ENCODE measurements around the gene SPRY4. TPM values are rescaled to one million over a fixed set of nuclear protein-coding genes. Genes with fewer than 3 reads are reported as not detected.

Gene SPRY4
- total and polyA plus RNA-seq, 2 of the 8 experiments (the other 6 are each of a cell fraction or from before 2014, with no cell fraction given), result 59.1 to 113 TPM

GRCh38 chr5:142366007-142366406, 41.2 kb upstream of the SPRY4 start (continued):
- TF ChIP-seq, protein P1, sequence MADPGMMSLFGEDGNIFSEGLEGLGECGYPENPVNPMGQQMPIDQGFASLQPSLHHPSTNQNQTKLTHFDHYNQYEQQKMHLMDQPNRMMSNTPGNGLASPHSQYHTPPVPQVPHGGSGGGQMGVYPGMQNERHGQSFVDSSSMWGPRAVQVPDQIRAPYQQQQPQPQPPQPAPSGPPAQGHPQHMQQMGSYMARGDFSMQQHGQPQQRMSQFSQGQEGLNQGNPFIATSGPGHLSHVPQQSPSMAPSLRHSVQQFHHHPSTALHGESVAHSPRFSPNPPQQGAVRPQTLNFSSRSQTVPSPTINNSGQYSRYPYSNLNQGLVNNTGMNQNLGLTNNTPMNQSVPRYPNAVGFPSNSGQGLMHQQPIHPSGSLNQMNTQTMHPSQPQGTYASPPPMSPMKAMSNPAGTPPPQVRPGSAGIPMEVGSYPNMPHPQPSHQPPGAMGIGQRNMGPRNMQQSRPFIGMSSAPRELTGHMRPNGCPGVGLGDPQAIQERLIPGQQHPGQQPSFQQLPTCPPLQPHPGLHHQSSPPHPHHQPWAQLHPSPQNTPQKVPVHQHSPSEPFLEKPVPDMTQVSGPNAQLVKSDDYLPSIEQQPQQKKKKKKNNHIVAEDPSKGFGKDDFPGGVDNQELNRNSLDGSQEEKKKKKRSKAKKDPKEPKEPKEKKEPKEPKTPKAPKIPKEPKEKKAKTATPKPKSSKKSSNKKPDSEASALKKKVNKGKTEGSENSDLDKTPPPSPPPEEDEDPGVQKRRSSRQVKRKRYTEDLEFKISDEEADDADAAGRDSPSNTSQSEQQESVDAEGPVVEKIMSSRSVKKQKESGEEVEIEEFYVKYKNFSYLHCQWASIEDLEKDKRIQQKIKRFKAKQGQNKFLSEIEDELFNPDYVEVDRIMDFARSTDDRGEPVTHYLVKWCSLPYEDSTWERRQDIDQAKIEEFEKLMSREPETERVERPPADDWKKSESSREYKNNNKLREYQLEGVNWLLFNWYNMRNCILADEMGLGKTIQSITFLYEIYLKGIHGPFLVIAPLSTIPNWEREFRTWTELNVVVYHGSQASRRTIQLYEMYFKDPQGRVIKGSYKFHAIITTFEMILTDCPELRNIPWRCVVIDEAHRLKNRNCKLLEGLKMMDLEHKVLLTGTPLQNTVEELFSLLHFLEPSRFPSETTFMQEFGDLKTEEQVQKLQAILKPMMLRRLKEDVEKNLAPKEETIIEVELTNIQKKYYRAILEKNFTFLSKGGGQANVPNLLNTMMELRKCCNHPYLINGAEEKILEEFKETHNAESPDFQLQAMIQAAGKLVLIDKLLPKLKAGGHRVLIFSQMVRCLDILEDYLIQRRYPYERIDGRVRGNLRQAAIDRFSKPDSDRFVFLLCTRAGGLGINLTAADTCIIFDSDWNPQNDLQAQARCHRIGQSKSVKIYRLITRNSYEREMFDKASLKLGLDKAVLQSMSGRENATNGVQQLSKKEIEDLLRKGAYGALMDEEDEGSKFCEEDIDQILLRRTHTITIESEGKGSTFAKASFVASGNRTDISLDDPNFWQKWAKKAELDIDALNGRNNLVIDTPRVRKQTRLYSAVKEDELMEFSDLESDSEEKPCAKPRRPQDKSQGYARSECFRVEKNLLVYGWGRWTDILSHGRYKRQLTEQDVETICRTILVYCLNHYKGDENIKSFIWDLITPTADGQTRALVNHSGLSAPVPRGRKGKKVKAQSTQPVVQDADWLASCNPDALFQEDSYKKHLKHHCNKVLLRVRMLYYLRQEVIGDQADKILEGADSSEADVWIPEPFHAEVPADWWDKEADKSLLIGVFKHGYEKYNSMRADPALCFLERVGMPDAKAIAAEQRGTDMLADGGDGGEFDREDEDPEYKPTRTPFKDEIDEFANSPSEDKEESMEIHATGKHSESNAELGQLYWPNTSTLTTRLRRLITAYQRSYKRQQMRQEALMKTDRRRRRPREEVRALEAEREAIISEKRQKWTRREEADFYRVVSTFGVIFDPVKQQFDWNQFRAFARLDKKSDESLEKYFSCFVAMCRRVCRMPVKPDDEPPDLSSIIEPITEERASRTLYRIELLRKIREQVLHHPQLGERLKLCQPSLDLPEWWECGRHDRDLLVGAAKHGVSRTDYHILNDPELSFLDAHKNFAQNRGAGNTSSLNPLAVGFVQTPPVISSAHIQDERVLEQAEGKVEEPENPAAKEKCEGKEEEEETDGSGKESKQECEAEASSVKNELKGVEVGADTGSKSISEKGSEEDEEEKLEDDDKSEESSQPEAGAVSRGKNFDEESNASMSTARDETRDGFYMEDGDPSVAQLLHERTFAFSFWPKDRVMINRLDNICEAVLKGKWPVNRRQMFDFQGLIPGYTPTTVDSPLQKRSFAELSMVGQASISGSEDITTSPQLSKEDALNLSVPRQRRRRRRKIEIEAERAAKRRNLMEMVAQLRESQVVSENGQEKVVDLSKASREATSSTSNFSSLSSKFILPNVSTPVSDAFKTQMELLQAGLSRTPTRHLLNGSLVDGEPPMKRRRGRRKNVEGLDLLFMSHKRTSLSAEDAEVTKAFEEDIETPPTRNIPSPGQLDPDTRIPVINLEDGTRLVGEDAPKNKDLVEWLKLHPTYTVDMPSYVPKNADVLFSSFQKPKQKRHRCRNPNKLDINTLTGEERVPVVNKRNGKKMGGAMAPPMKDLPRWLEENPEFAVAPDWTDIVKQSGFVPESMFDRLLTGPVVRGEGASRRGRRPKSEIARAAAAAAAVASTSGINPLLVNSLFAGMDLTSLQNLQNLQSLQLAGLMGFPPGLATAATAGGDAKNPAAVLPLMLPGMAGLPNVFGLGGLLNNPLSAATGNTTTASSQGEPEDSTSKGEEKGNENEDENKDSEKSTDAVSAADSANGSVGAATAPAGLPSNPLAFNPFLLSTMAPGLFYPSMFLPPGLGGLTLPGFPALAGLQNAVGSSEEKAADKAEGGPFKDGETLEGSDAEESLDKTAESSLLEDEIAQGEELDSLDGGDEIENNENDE (IDR thresholded peaks at IDR 0.05; ENCODE audit: insufficient replicate concordance, low read length), result no peak

Data from H1 (cell line).